AG08396 (cell line): ENCODE data around the gene TNNC1.

Experiments
- DNase-seq: peaks from one replicate; pipeline ENCODE4 v3.0.0; 2012; ENCODE audit warnings: low spot score, mixed read lengths

TNNC1 gene

DNA sequence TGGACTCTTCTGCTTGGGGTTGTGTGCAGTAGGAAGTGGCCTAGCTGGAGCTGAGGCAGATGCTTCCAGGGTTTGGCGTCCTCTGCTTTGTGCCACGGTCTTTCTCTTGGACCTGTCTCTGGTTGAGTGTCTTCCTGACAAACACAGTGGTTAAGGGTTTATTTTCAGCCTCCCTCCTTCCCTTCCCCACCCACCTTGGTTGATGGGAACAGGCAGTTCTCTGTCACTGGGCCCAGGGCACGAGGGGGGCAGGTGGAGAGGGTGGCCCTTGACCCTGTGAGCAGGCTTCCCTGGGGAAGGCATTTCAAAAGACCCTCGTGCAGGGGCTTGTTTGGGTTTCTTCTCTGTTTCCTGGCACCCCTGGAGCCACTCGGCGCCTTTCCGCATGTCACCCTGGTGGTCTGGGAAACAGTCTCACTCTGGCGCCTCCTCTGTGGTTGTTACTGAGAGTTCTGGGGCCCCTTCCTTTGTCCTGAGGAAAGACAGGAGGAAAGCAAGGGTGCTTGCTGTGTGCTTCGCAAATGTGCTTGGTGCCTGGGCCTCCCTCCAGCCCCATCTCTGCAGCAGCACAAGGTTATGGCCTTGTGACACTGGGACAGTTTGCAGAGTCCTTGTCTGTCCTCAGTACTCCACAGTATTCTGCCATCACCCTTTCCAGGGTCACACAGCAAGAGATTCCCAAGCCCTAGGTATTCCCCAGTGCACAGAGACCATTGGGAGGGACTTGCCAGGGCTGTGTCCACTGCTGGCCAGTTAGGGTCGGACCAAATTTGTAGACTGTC lies 31.0 kb upstream of the TNNC1 start:
- DNase-seq = no peak

DNA sequence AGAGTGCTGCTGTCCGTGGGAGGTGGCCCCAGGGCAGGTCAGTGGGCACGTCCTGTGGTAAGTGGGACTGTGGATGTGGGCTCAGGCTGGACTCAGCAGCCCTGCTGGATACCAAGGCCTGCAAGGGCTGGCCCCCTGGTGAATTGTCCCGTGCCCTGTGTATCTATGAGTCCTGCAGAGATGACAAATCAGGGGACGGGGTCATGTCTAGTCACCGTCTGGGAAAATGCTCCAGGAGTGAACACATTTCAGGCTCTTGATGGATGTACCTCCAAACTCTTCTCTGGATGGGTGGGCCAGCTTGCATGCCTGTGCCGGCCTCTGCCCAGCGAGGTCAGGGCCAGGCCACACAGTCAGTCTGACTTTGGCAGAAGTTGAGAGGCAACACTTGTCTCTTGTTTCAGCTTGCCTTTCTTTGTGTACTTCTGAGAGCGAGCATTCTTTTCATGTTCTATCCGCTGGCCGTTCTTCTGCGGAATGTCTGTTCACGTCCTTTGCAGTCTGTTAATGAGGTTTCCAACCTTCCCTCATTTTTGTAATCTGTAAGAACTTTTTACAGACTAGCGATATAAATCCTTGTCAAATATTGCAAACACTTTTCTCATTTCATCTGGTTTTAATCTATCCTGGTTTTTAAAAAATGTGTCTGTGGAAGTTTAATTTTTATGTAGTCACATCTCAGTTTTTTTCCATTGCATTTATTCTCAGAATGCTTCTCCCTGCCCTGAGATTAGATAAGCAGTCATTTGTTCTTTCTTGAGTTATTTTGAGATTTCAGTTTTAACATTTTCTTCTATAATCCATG lies 29.9 kb upstream of the TNNC1 start:
- DNase-seq = peak; percentile 78

DNA sequence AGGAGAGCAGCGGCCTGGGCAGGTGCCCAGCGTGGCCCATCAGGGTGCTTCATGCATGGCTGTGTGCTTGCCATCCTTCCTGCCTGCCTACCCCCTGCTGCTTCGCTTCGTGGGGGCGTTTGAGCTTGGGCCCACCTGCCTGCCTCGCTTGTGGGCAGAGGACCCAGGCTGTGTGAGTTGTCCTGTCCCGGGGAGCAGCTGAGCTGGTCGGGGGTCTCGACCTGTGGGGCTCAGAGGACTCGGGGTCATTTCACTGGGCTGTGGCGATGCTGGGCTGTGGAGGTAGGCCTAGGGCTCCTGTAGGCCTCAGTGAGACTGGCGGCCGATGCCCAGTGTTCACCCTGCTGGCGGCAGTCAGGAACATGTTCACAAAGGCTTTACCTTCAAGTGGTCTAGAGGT lies 29.2 kb upstream of the TNNC1 start:
- no peak for DNase-seq

DNA sequence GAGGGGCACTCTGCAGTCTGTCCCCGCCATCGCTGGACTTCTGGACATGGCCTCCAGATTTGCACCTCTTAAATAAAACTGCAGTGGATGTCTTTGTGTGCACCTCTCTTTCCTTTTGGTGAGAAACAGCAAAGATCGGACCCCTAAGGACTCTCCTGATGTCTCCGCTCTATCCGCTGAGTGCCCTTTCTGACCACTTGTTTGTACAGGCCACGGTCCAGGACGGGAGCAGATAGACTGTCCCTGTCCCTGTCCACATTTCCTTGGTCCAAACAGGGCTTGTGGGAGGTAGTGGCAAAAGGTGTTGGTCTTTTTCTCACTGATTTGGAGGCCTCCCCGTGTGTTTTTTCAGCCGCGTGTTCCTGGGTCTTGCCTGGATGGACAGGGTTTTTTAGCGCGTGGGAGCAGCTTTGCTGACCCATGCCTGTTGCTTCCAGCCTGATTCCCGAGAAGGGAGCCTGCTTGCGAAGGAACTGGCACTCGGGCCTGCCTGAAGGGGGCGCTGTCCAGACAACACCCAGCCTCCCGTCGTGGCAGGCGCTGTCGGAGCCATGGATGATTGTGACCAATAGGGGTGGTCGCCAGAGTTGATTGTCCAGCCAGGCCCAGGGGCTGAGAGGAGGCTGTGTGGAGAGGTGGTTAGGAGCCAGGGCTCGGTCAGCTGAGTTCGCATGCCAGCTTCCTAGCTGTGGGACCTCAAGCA lies 28.1 kb upstream of the TNNC1 start:
- DNase-seq = no peak

DNA sequence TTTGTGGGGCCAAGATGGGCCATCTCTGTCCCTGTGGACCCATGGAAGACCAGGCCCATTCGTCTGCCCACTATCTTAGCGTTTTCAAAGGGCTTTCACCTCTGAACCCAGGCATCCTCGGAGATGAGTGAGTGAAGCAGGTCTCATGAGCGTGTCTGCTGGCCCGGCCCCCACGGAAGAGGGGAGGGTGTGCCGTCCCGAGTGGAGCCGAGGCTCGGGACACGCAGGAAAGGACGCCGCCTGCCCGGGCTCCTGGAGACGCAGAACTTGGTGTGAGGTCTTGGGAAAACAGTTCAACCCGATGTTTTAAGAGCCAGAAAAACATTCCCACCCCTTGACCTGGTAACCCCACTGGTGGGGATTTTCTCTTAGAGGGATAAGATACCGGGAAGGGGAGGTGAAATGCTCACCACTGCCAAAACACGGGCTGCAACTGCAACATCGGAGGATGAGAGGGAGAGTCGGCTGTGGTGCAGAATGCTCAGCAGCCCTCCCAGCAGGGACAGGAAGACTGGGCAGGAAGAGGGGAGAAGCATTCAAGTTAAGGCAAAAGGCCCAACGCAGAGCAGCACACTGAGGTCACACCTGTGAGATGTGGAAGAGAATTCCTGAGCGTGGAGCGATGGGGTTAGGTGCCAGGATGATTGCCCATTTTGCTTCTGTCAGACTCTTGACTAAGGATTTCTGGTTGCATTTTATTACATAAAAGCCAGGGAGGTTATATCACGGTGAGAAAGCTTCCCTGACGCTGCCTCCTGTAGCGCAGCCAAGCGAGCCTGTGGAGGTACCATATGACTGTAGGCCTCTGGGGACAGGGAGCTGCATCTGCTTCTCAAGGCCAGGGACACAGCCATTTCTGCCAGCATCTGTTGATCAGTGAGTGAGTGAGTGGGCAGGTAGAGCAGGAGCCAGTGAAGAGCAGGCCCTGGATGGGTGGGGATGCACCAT lies 27.2 kb upstream of the TNNC1 start:
- DNase-seq = no peak

DNA sequence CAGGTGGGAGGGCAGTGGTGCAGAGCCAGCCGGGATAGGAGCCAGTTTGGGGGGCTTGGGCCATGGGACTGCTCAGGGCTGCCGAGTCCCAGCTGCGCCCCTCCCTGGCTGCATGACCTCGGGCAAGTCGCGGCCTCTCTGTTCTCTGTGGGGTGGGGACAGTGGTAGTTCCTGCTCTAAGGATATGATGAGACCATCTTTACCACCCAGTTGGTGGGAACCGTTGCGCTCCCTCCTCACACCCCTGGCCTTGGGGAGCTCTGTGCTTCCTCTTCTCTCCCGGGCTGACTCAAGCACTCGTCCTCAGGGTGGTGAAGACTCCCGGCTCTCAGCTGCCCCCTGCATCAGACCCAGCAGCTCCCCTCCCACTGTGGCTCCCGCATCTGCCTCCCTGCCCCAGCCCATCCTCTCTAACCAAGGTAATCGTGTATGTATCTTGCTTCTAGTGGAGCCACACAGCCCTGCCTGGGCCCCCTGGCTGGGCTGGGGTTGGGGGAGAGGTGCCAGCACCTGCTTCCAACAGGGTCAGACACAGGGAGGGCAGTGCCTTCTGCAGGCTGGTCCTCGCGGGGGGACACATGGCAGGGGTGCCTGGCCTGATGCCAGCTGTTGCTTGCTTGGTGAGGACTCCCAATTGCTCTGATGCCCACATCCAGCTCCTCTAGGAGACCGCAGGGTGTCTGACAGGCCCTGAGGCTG lies 26.2 kb upstream of the TNNC1 start:
- no peak for DNase-seq

DNA sequence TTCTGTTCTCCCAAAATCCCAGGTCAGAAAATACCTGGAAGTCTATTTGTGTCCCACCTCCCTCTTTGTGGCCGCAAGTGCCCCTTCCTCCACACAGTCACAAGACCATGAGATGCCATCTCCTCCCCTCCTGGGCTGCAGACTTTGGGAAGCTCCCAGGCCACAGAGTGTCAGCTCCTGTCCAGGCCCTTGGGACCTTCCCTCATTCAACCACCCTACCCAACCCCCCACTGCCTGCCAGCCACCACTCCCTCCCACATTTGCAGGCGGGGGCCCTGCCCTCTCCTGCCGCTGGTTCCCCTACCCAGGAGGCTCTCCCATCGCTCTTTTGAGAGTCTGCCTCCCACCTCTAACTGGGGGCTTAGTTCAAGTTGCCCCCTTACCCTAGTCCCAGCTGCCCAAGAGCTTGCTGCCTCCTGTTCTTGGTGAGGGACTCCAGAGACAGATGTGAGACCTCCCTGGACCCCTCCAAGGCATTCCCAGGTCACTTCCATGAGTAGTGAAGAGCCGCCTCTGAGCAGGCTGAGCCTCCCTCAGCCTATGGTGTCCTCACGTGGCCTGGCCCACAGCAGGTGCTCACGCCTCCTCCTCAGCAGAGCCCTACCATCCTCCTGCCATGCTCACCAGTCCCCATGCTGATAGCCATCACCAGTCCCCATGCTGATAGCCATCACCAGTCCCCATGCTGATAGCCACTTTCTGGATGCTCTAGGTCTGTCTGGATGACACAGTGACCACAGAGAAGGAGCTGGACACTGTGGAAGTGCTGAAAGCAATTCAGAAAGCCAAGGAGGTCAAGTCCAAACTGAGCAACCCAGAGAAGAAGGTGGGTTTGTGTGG lies 25.4 kb upstream of the TNNC1 start:
- DNase-seq = no peak

DNA sequence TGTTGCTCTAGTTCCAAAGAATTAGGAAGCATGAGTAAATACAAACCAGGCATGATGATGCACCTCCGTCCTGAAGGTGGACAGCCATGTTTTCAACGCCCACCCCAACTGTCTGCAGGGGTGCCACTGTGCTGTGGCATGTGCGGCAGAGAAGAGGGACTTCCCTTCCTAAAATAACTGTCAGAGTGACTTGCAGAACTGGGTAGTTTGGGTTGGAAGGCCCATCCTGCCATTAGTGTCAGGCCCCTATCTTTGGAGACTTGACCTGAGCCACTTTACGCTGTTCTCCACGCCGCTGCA lies 23.9 kb upstream of the TNNC1 start:
- no peak for DNase-seq

DNA sequence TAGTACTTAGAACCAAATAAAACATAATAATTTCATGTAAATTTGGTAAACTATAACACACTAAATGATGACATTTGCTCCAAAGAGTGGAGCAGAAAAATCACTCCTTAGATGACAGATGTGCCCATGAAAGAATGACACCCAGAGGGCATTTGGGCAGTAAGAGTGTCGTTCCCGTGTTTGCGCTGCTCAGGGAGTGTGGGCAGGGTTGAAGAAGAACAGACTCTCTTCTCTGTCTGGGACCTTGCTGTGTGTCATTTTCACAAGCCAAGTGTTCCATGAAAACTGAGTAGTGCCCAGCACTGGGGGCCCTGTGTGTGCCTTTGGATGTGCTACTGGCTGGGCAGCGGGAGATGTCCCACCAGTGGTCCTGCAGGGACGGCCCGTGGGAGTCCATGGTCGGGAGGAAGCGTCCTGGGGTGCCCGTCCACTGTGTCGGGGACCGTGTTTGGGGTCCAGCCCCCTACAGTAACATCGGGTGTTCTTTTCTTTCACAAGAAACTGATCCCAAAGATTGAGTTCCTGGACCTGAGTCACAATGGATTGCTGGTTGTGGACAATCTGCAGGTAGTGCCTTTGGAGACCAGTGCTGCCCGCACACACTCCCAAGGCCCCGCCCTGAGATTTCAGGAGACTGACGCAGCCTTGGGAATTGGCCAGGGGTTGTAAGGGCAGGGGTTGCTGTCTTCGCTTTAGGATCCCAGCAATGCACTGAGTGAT lies 23.4 kb upstream of the TNNC1 start:
- no peak for DNase-seq

DNA sequence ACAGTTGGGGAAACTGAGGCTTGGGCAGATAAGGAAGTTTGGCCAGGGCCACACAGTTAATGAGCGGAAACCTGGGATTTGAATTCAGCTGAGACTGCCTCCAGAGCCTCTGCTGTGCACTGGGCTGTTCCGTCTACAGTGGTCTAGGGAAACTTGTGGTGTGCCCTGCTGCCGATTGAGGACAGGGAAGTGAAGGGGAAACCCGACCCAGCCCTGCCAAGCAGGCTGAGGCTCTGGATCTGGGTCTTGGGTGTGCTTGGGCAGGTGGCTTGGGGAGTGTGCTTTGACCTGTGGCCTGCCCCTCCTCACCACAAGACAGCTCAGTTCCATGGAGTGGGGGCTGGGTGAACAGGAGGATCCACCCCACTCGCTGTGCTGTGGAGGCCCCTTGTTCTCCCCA lies 19.2 kb upstream of the TNNC1 start:
- DNase-seq = no peak

DNA sequence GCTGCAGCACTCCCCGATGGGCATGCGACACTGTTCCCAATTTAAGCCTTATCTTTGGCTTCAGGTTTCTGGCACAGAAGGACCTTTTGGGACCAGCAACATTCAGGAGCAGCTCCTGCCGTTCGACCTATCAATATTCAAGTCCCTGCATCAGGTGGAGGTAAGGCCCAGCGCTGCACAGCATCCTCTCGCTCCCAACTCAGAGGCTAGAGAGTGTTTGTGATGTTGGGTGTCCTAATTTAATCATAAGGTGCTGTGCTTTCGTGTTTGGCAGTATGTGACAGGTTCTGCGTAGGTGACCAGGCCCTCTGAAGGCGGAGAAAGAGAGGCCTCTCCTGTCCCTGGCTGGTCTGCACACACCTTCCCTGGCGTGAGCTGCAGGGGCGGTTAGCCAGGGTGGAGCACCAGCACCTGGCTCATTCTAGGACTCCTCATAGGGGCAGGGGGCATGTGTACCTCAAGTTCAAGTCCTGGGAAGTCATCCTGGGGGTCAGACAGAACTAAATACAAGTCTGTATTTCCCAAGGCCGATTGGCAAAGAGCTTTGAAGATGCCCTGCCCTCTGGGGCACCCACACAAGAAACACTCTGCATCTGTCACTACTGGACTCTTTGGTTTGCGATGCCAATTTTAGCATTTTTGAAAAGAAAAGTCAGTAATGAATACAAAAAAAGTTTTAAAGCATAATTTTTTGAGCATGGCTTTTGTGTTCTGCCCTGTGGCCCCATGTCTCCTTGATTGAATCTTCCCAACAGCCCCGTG lies 18.6 kb upstream of the TNNC1 start:
- no peak for DNase-seq

DNA sequence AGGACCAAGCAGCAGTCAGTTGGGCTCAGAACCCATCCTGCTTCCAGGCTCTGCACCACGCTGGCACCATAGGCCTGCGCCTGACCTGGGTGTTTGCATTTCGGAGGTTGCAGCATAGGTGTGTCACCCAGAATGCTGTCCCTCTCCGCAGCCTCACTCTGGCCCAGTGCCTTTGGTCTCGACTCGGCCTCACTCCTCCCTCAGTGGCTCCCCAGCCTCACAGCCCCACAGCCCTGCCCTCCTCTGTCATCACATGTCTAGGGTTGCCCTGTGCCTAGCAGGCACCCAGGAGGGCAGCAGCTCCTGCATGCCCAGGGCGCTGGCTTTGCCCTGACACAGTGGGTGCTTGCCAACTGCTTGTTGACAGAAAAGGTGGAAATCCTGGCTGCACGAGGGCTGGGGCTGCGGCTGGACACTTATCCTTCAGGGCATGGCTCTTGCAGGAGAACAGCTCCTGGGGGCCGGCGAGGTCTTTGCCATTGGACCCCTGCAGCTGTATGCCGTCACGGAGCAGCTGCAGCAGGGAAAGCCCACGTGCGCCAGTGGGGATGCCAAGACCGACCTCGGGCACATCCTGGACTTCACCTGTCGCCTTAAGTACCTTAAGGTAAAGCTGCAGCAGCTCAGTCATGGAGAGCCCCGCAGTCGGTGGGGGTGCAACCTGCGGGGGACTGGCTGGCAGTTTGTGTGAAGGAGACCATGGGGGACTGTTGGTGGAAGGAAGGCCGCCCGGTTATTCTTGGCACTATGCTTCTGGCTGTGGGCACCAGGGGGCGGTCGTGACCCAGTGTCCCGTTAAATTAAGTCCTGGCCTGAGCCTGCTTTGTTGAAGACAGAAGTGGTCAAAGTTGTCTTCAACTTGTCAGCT lies 17.8 kb upstream of the TNNC1 start:
- peak; percentile 71 for DNase-seq

DNA sequence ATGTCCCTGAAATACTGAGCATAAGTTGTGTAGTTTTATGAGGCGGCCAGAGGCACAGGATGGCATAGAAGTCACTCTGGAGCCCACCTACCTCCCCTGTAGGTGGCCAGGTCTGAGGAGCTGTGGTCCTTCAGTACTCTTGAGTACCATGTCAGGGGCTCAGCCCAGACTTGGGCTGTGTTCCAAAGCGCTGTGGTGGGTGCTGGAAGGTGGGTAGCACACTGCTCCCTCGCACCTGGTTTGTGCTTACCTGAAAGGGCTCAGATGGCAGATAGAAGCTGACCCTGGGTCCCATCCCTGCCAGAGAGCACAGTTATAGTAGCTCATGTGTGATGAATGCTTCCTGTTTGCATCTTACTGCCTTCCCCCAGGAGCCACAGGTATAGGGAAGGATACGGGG lies 17.1 kb upstream of the TNNC1 start:
- no peak for DNase-seq

DNA sequence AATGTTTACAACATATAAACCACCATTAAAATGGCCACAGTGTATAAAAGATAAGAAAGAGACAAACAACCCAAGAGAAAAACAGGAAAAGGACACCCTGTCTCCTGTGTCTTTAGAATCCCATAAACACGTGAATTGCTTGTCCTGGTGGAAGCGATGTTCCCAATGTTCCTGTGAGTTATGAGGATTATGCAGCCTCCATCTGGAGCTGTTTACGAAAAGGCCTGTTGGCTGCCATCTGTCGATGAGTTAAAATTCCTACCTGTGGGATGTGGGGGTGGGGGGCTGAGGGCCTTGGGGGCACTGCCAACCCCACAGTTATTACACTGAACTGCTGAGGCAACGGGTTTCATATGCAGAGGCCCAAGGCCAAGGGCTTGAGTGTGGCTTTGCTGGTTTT lies 15.2 kb upstream of the TNNC1 start:
- no peak for DNase-seq

DNA sequence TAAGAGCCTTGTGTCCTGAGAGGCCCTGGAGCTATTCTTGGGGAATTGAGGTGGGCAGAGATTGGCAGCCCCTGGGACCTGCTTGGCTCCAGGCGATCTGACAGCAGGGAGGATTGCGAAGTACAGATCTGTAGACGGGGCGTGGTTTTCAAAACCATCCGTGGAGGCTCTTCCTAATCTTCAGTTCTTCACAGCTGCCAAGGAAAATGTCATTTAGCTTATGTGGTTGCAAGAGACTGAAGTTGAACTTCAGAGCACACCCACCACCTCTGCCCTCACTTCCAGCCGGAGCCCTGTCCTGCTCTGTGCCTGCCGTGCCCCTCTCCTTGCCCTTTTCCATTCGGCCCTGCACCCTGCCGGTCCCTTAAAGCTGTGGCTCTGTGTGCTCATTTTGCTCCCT lies 14.5 kb upstream of the TNNC1 start:
- no peak for DNase-seq

DNA sequence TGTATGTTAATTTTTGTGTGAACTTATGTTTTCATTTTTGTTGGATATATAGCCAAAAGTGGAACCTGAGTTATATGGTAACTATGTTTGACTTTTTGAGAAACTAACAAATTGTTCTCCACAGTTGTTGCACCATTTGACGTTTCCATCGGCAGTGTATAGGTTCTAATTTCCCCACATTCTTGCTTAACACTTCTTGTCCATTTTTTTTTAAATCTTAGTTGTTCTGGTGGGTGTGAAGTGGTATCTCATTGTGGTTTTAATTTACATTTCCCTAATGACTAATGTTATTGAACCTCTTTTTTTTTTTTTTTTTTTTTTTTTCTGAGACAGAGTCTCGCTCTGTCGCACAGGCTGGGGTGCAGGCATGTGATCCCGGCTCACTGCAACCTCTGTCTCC lies 9.6 kb upstream of the TNNC1 start:
- no peak for DNase-seq

DNA sequence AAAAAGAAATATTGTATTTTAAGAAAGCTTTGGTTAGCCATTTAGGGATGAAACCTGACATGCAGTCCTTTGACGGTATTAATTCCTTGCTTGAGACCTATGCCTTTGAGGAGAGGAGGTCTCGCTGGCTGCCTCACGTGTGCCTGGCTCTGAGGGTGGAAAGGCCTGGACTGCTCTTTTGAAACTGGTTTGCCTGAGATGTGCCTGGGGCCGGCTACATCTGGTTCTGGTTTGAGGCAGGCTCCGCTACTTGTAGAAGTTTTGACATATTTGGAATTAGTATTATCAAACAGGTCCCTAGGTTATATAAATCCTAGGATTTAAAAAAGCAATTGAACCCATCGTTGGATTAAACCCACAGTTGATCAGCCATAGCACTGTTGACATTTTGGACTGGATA lies 8.0 kb upstream of the TNNC1 start:
- DNase-seq = no peak
